ENCODE results near the gene CNKSR3.

Gene CNKSR3

DNA sequence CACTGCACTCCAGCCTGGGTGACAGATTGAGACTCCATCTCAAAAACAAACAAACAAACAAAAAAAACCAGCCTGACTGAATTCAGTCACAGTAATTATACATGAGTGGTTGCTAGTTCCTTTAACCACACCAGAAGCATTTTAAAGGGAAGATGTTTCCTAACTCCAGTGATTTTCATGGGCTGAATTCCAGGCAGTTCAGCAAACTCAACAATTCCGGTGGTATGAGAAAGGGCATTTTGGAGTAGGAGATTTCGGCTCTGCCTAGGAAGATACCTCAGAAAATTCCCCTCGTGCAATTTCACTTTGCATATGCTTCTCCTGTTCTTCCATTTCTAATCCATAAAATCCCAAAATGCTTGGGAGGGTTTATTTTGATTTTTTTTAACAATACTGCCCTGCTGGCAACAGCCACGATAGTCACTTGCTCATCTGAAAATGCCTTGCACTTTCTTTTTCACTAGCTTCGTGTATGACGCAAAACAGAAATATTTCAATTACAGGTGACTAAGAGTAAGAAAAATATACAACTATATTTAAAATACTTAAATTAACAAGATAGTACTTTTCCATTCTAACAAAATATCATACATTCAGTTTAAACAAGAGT, 105.6 kb downstream of the CNKSR3 start:
- no peak for DNase-seq (ENCODE audit: low read depth in 1 of 2, low spot score in 1 of 2)

DNA sequence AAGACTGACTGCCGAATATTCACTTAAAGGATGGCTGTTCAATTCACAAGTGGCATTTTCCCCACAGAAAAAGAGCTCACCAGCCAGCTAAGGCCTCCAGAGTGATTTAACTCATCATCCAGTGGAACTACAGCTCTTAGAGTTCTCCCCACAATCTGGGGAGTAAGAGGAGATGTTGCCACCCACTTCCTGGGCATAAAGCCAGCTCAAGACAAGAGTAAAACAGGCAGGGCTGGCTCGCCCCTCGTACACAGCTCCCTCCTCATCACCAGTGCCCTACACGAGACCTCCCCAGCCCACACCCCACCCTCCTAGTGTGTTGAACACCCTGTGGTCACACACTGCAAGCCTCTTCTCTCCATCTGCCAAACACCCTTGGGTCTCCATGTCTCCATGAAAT, 106.7 kb downstream of the CNKSR3 start:
- Histone ChIP-seq H3K27me3 (ENCODE audit: insufficient read depth, poor library complexity, severe bottlenecking) (no peaks in the 10 kb centered on the region), H3K27ac (replicated peaks) (no peak overlapping the region), H3K4me3 (replicated peaks; ENCODE audit: insufficient read depth, low read length) (no peak overlapping the region)
- TF ChIP-seq, protein P1, sequence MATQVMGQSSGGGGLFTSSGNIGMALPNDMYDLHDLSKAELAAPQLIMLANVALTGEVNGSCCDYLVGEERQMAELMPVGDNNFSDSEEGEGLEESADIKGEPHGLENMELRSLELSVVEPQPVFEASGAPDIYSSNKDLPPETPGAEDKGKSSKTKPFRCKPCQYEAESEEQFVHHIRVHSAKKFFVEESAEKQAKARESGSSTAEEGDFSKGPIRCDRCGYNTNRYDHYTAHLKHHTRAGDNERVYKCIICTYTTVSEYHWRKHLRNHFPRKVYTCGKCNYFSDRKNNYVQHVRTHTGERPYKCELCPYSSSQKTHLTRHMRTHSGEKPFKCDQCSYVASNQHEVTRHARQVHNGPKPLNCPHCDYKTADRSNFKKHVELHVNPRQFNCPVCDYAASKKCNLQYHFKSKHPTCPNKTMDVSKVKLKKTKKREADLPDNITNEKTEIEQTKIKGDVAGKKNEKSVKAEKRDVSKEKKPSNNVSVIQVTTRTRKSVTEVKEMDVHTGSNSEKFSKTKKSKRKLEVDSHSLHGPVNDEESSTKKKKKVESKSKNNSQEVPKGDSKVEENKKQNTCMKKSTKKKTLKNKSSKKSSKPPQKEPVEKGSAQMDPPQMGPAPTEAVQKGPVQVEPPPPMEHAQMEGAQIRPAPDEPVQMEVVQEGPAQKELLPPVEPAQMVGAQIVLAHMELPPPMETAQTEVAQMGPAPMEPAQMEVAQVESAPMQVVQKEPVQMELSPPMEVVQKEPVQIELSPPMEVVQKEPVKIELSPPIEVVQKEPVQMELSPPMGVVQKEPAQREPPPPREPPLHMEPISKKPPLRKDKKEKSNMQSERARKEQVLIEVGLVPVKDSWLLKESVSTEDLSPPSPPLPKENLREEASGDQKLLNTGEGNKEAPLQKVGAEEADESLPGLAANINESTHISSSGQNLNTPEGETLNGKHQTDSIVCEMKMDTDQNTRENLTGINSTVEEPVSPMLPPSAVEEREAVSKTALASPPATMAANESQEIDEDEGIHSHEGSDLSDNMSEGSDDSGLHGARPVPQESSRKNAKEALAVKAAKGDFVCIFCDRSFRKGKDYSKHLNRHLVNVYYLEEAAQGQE (IDR thresholded peaks at IDR 0.05; ENCODE audit: insufficient replicate concordance, low read depth), result no peak
- no peak for DNase-seq (ENCODE audit: low read depth in 1 of 2, low spot score in 1 of 2)

More for the DNA sequence above, 105.6 kb downstream of the CNKSR3 start:
- Histone ChIP-seq H3K27me3 (ENCODE audit: insufficient read depth, poor library complexity, severe bottlenecking) (no peaks in the 10 kb centered on the region), H3K4me3 (replicated peaks; ENCODE audit: insufficient read depth, low read length) (no peak overlapping the region), H3K27ac (replicated peaks) (no peak overlapping the region)
- TF ChIP-seq SPI1 (IDR thresholded peaks at IDR 0.05; ENCODE audit: borderline replicate concordance, low read depth), result no peak
- TF ChIP-seq, protein P2, sequence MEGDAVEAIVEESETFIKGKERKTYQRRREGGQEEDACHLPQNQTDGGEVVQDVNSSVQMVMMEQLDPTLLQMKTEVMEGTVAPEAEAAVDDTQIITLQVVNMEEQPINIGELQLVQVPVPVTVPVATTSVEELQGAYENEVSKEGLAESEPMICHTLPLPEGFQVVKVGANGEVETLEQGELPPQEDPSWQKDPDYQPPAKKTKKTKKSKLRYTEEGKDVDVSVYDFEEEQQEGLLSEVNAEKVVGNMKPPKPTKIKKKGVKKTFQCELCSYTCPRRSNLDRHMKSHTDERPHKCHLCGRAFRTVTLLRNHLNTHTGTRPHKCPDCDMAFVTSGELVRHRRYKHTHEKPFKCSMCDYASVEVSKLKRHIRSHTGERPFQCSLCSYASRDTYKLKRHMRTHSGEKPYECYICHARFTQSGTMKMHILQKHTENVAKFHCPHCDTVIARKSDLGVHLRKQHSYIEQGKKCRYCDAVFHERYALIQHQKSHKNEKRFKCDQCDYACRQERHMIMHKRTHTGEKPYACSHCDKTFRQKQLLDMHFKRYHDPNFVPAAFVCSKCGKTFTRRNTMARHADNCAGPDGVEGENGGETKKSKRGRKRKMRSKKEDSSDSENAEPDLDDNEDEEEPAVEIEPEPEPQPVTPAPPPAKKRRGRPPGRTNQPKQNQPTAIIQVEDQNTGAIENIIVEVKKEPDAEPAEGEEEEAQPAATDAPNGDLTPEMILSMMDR (IDR thresholded peaks at IDR 0.05; ENCODE audit: insufficient read depth, low read length), result no peak
- TF ChIP-seq, protein P1 (IDR thresholded peaks at IDR 0.05; ENCODE audit: insufficient replicate concordance, low read depth), result no peak
- TF ChIP-seq GABPA (IDR thresholded peaks at IDR 0.05; ENCODE audit: low read depth), result no peak
- no peak for TF ChIP-seq POLR2AphosphoS5 (IDR thresholded peaks at IDR 0.05; ENCODE audit: low read depth)

DNA sequence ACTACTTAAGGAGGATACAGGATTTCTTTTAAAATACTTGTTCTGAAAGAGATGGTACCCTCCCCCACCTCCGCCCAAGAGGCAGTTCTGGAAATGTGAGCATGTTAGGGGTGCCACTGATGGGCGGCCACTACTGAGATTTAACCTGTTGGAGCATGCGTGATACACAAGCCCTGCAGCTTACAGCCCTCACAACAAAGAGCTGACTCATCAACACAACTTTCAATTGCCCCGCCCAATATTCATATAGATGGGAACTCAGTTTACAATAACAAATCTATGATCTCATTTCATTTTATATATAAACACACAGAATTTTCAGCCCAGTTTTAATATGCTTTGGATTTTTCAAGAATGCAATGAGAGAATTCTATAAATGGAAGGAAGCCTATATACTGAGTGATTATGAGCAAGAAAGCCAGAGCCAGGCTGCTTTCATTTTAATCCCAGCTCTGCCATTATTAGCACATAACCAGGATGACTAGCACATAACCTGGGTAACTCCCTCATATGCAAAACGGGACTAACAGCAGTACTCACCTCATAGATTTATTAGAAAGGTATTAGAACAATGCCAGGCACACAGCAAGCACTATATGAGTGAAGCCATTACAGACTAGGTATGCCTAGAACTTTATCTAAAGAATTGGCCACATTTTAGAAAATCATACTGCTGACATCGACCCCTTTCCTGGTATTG, 108.3 kb downstream of the CNKSR3 start:
- TF ChIP-seq, protein P2 (IDR thresholded peaks at IDR 0.05; ENCODE audit: insufficient read depth, low read length), result no peak
- TF ChIP-seq GABPA (IDR thresholded peaks at IDR 0.05; ENCODE audit: low read depth), result no peak
- no peak for TF ChIP-seq POLR2AphosphoS5 (IDR thresholded peaks at IDR 0.05; ENCODE audit: low read depth)
- TF ChIP-seq SPI1 (IDR thresholded peaks at IDR 0.05; ENCODE audit: borderline replicate concordance, low read depth), result no peak
- TF ChIP-seq, protein P1 (IDR thresholded peaks at IDR 0.05; ENCODE audit: insufficient replicate concordance, low read depth), result no peak
- Histone ChIP-seq H3K27ac (replicated peaks) (no peak overlapping the region), H3K4me3 (replicated peaks; ENCODE audit: insufficient read depth, low read length) (no peak overlapping the region), H3K27me3 (ENCODE audit: insufficient read depth, poor library complexity, severe bottlenecking) (no peaks in the 10 kb centered on the region)
- DNase-seq (ENCODE audit: low read depth in 1 of 2, low spot score in 1 of 2), result no peak

Data from HL-60 (cell line).